Endothelial cell of umbilical vein (primary cell): ENCODE measurements around the gene USP36.

ENCODE experiments used
- CTCF ChIP-seq, 2 donors: IDR thresholded peaks; 1 replicate in 1 of 2; 2 replicates in 1 of 2; pipeline ENCODE4 v1.5.1; 2011; ENCODE audit warnings: low read length in 2 of 2, mild to moderate bottlenecking in 2 of 2, moderate library complexity in 2 of 2, control low read depth in 1 of 2, inconsistent platforms in 1 of 2, low read depth in 1 of 2; ENCODE audit not compliant: insufficient read depth in 1 of 2; ENCODE audit errors: extremely low read depth in 1 of 2
- EZH2 ChIP-seq: IDR thresholded peaks from 2 replicates; pipeline ENCODE4 v1.6.1; 2012; ENCODE audit warnings: borderline replicate concordance, low read depth, mild to moderate bottlenecking, moderate library complexity, low read length, inconsistent platforms; ENCODE audit not compliant: severe bottlenecking
- FOS ChIP-seq: IDR thresholded peaks from 2 replicates; pipeline ENCODE4 v1.6.1; 2011; ENCODE audit warnings: mild to moderate bottlenecking, low read length, moderate library complexity, borderline replicate concordance; ENCODE audit not compliant: insufficient read depth
- GATA2 ChIP-seq: IDR thresholded peaks from 2 replicates; pipeline ENCODE4 v1.7.0; 2011; ENCODE audit warnings: low read depth, mild to moderate bottlenecking, moderate library complexity, mixed read lengths, low read length; ENCODE audit not compliant: insufficient read length, insufficient read depth
- JUN ChIP-seq: IDR thresholded peaks from 2 replicates; pipeline ENCODE4 v1.6.1; 2011; ENCODE audit warnings: borderline replicate concordance, low read depth; ENCODE audit not compliant: insufficient read length, insufficient read depth
- MAX ChIP-seq: IDR thresholded peaks from 2 replicates; pipeline ENCODE4 v1.6.1; 2011; ENCODE audit not compliant: insufficient read depth, insufficient read length
- MYC ChIP-seq: IDR thresholded peaks from one replicate; pipeline ENCODE4 v1.6.1; 2011; ENCODE audit warnings: mild to moderate bottlenecking, low read depth, low read length
- POLR2A ChIP-seq: IDR thresholded peaks from 2 replicates; pipeline ENCODE4 v1.6.1; 2012; ENCODE audit warnings: low read depth, mild to moderate bottlenecking, control low read depth, low read length
- POLR2AphosphoS5 ChIP-seq: IDR thresholded peaks from 2 replicates; pipeline ENCODE4 v1.6.1; 2012; ENCODE audit warnings: low read depth, mild to moderate bottlenecking, control low read depth, low read length, moderate library complexity; ENCODE audit not compliant: insufficient read depth

- TF ChIP-seq CTCF (IDR thresholded peaks at IDR 0.05; ENCODE audit: extremely low read depth in 1 of 2, insufficient read depth in 1 of 2, low read depth in 1 of 2, low read length in 2 of 2) (no peak), JUN (no peak), POLR2AphosphoS5 (no peak), POLR2A (no peak), FOS (no peak), MAX (no peak), GATA2 (no peak), EZH2 (no peak), MYC (no peak)
Observed at GRCh38 chr17:78819402-78819801, 21.2 kb downstream of the USP36 start.
